GM11168 (cell line): ENCODE results near the gene ARHGEF6.

Experiments
- in situ Hi-C: fragments of 300-500 bp; cut with MboI; formaldehyde crosslinking; loops from one replicate; pipeline ENCODE4 v1.12.0; 2022; ENCODE audit warnings: low sequenced_read_pairs; ENCODE audit not compliant: unreplicated experiment

The ARHGEF6 gene

GRCh38 chrX:136619899-136620505 is 160.7 kb downstream of the ARHGEF6 start:
- in situ Hi-C loops: loop anchor here (25.0 kb wide), 1 partner anchor 317 kb away; no protein-coding TSS in a partner anchor

GRCh38 chrX:136616987-136617685 is 163.6 kb downstream of the ARHGEF6 start:
- in situ Hi-C loops: loop anchor here (25.0 kb wide), 1 partner anchor 320 kb away; no protein-coding TSS in a partner anchor
